ENCODE measurements around the gene TSPEAR. TPM values are rescaled to one million over a fixed set of nuclear protein-coding genes. Genes with fewer than 3 reads are reported as not detected.

TSPEAR gene
- total and polyA plus RNA-seq, 2 of the 13 experiments (the other 11 are each of a cell fraction or from before 2014, with no cell fraction given), result 0.07 to 0.32 TPM

DNA sequence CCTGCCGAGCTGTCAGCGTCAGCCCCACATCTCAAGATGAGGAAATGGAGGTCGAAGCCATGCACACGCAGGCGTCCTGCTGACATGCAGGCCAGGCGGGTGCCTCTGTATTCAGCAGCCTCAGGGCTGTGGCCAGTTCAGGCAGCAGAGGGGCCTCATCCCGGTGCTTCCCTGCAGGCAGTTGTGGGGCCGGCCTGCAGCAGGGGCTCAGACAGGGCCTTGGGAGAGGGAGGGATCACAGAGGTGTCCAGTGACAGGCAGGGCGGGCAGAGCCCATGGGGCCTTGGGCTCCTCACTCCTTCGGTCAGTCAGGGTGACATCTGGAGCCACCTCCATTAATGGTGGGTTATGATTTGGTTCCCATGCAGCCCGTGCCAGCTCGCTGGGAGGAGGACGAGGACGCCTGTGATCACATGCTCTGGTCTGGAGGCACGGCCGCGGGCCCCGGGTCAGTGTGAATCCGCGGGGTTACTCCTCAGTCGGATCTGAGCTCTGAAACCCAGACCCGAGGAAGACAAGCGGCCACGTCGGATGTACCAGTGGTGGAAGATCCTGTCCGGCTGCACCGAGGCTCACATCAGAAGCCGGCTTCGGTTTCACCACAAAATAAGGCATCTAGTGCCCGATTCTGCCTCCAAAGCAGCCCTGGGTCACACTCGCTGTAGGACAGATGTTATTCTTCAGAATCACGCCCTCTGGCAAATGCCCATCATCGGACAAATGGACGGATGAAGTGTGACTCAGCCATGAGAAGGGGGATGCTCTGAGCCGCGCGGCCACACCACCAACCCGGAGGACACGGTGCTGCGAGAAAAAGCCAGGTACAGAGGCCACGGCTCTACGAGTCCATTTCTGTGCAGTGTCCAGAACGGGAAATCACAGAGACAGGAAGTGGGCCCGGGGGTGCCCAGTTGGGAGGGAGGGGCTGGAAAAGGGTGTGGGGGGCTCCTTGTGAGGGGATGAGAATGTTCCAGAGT lies 204.8 kb downstream of the TSPEAR start (continued):
- TF ChIP-seq, protein P1, sequence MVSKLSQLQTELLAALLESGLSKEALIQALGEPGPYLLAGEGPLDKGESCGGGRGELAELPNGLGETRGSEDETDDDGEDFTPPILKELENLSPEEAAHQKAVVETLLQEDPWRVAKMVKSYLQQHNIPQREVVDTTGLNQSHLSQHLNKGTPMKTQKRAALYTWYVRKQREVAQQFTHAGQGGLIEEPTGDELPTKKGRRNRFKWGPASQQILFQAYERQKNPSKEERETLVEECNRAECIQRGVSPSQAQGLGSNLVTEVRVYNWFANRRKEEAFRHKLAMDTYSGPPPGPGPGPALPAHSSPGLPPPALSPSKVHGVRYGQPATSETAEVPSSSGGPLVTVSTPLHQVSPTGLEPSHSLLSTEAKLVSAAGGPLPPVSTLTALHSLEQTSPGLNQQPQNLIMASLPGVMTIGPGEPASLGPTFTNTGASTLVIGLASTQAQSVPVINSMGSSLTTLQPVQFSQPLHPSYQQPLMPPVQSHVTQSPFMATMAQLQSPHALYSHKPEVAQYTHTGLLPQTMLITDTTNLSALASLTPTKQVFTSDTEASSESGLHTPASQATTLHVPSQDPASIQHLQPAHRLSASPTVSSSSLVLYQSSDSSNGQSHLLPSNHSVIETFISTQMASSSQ (IDR thresholded peaks at IDR 0.05; ENCODE audit: low read depth), result no peak
- TF ChIP-seq, protein P1 (CRISPR knock-in tag; IDR thresholded peaks at IDR 0.05; ENCODE audit: borderline replicate concordance), result no peak
- TF ChIP-seq PAX8 (CRISPR knock-in tag; IDR thresholded peaks at IDR 0.05; ENCODE audit: borderline replicate concordance), result no peak
- TF ChIP-seq, protein P2, sequence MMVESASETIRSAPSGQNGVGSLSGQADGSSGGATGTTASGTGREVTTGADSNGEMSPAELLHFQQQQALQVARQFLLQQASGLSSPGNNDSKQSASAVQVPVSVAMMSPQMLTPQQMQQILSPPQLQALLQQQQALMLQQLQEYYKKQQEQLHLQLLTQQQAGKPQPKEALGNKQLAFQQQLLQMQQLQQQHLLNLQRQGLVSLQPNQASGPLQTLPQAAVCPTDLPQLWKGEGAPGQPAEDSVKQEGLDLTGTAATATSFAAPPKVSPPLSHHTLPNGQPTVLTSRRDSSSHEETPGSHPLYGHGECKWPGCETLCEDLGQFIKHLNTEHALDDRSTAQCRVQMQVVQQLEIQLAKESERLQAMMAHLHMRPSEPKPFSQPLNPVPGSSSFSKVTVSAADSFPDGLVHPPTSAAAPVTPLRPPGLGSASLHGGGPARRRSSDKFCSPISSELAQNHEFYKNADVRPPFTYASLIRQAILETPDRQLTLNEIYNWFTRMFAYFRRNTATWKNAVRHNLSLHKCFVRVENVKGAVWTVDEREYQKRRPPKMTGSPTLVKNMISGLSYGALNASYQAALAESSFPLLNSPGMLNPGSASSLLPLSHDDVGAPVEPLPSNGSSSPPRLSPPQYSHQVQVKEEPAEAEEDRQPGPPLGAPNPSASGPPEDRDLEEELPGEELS (CRISPR knock-in tag; IDR thresholded peaks at IDR 0.05), result no peak
- no peak for TF ChIP-seq ZNF883 (CRISPR knock-in tag; IDR thresholded peaks at IDR 0.05; ENCODE audit: not compliant biosample characterization)
- peak; percentile 40; the same call in 1 of the 2 replicates for TF ChIP-seq SIN3A (IDR thresholded peaks at IDR 0.05; ENCODE audit: borderline replicate concordance, low read depth, low read length)
- TF ChIP-seq, protein P3, sequence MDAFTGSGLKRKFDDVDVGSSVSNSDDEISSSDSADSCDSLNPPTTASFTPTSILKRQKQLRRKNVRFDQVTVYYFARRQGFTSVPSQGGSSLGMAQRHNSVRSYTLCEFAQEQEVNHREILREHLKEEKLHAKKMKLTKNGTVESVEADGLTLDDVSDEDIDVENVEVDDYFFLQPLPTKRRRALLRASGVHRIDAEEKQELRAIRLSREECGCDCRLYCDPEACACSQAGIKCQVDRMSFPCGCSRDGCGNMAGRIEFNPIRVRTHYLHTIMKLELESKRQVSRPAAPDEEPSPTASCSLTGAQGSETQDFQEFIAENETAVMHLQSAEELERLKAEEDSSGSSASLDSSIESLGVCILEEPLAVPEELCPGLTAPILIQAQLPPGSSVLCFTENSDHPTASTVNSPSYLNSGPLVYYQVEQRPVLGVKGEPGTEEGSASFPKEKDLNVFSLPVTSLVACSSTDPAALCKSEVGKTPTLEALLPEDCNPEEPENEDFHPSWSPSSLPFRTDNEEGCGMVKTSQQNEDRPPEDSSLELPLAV (CRISPR knock-in tag; conservative IDR thresholded peaks at IDR 0.05; ENCODE audit: low read depth), result no peak
- TF ChIP-seq CBX5 (CRISPR knock-in tag; IDR thresholded peaks at IDR 0.05; ENCODE audit: borderline replicate concordance), result peak; percentile 24; the same call in 1 of the 2 replicates
- TF ChIP-seq MIXL1 (CRISPR knock-in tag; IDR thresholded peaks at IDR 0.05), result no peak
- TF ChIP-seq ZBTB7A (CRISPR knock-in tag; IDR thresholded peaks at IDR 0.05), result no peak
- TF ChIP-seq, protein P4, sequence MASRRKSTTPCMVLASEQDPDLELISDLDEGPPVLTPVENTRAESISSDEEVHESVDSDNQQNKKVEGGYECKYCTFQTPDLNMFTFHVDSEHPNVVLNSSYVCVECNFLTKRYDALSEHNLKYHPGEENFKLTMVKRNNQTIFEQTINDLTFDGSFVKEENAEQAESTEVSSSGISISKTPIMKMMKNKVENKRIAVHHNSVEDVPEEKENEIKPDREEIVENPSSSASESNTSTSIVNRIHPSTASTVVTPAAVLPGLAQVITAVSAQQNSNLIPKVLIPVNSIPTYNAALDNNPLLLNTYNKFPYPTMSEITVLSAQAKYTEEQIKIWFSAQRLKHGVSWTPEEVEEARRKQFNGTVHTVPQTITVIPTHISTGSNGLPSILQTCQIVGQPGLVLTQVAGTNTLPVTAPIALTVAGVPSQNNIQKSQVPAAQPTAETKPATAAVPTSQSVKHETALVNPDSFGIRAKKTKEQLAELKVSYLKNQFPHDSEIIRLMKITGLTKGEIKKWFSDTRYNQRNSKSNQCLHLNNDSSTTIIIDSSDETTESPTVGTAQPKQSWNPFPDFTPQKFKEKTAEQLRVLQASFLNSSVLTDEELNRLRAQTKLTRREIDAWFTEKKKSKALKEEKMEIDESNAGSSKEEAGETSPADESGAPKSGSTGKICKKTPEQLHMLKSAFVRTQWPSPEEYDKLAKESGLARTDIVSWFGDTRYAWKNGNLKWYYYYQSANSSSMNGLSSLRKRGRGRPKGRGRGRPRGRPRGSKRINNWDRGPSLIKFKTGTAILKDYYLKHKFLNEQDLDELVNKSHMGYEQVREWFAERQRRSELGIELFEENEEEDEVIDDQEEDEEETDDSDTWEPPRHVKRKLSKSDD (CRISPR knock-in tag; IDR thresholded peaks at IDR 0.05; ENCODE audit: low read depth), result no peak
- TF ChIP-seq ZNF773 (CRISPR knock-in tag; IDR thresholded peaks at IDR 0.05; ENCODE audit: borderline replicate concordance), result no peak
- TF ChIP-seq, protein P5, sequence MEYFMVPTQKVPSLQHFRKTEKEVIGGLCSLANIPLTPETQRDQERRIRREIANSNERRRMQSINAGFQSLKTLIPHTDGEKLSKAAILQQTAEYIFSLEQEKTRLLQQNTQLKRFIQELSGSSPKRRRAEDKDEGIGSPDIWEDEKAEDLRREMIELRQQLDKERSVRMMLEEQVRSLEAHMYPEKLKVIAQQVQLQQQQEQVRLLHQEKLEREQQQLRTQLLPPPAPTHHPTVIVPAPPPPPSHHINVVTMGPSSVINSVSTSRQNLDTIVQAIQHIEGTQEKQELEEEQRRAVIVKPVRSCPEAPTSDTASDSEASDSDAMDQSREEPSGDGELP (IDR thresholded peaks at IDR 0.05; ENCODE audit: borderline replicate concordance, low read depth), result no peak
- TF ChIP-seq SNRNP70 (IDR thresholded peaks at IDR 0.05; ENCODE audit: low read depth, low read length), result no peak
- TF ChIP-seq ELF3 (CRISPR knock-in tag; IDR thresholded peaks at IDR 0.05), result no peak
